ENCODE data around the gene CALB2. TPM values are rescaled to one million over a fixed set of nuclear protein-coding genes. Genes with fewer than 3 reads are reported as not detected.

CALB2 gene
- total and polyA plus RNA-seq, 2 of the 13 experiments (the other 11 are each of a cell fraction or from before 2014, with no cell fraction given), result 0.37 to 0.40 TPM

- no TSS peak for BruUV-seq (replicated peaks)
- CTCF ChIA-PET (ENCODE audit: low intra/inter-chr PET ratio, low total read pairs), result no interaction called here
- no peak overlapping the region for H3K4me2 ChIP-seq (ENCODE audit: low read depth, low read length)
- peaks cover 9% of the 10 kb centered on the region for H3K4me1 ChIP-seq (ENCODE audit: insufficient read depth, low read length)
- no peaks in the 10 kb centered on the region for H3K79me2 ChIP-seq (ENCODE audit: insufficient read depth, low read length)
- ATAC-seq (no peak), DNase-seq (ENCODE audit: low spot score) (no peak), FAIRE-seq (no peak)
- H3K9me3 ChIP-seq (ENCODE audit: low read length), result no peaks in the 10 kb centered on the region
- no peak overlapping the region for H2AFZ ChIP-seq (ENCODE audit: low read length)
- no peaks in the 10 kb centered on the region for H3K36me3 ChIP-seq (replicated peaks in 1 of 2; ENCODE audit: control insufficient read depth in 1 of 2, insufficient read depth in 2 of 2, low read length in 2 of 2)
- H3K27ac ChIP-seq (ENCODE audit: extremely low read length, insufficient read depth, low read length), result no peak overlapping the region
- in situ Hi-C loops (cut with HindIII; ENCODE audit: extremely low pct_ligation_motif_present, low pct_unique_long_range_greater_than_20kb) (no loop called here), intact Hi-C loops (cut with micrococcal nuclease; ENCODE audit: unreplicated experiment) (no loop called here)
- no peaks in the 10 kb centered on the region for H4K20me1 ChIP-seq (ENCODE audit: insufficient read depth, low read length)
- H3K27me3 ChIP-seq (ENCODE audit: control insufficient read depth in 1 of 2, insufficient read depth in 2 of 2, low read length in 2 of 2), result peaks cover 15 to 57% of the 10 kb centered on the region in 2 experiments
- WGBS (ENCODE audit: low lambda C conversion rate), result 20% methylated on average over 5 of the region's 6 CpGs
- POLR2A ChIA-PET, result no interaction called here
- no peak overlapping the region for H3K4me3 ChIP-seq (replicated peaks in 1 of 3; ENCODE audit: insufficient read depth in 1 of 3, low read depth in 2 of 3, low read length in 3 of 3)
- no peak overlapping the region for H3K9ac ChIP-seq (ENCODE audit: insufficient read depth, low read depth, low read length)
- no peak for TF ChIP-seq TMF1 (CRISPR knock-in tag; IDR thresholded peaks at IDR 0.05; ENCODE audit: low read depth)
- no peak for TF ChIP-seq ZNF280B (CRISPR knock-in tag; IDR thresholded peaks at IDR 0.05; ENCODE audit: borderline replicate concordance)
- TF ChIP-seq HBP1 (CRISPR knock-in tag; IDR thresholded peaks at IDR 0.05; ENCODE audit: low read depth), result no peak
- TF ChIP-seq ASH2L (IDR thresholded peaks at IDR 0.05; ENCODE audit: insufficient read length, low read depth, low read length), result no peak
- TF ChIP-seq TBL1XR1 (IDR thresholded peaks at IDR 0.05; ENCODE audit: borderline replicate concordance, low read length, partially characterized antibody), result no peak
- no peak for TF ChIP-seq MAFF (IDR thresholded peaks at IDR 0.05; ENCODE audit: low read depth, low read length)
- TF ChIP-seq ZNF512B (CRISPR knock-in tag; IDR thresholded peaks at IDR 0.05; ENCODE audit: borderline replicate concordance), result no peak
- TF ChIP-seq DMTF1 (CRISPR knock-in tag; IDR thresholded peaks at IDR 0.05), result no peak
- TF ChIP-seq PCBP1 (IDR thresholded peaks at IDR 0.05; ENCODE audit: borderline replicate concordance, low read depth, low read length), result no peak
- no peak for TF ChIP-seq EED (CRISPR knock-in tag; IDR thresholded peaks at IDR 0.05)
- TF ChIP-seq ZNF354B (CRISPR knock-in tag; IDR thresholded peaks at IDR 0.05), result no peak
- no peak for TF ChIP-seq CREM (IDR thresholded peaks at IDR 0.05)
- no peak for TF ChIP-seq CREM (CRISPR knock-in tag; IDR thresholded peaks at IDR 0.05)
Observed at GRCh38 chr16:71432906-71433305, 74.4 kb downstream of the CALB2 start.
